ENCODE results near the gene KRTAP10-12.

The KRTAP10-12 gene

GRCh38 chr21:44700101-44701022, 3.4 kb downstream of the KRTAP10-12 start:
- Mint-ChIP-seq H3K27ac (no peak overlapping the region), H3K36me3 (ENCODE audit: low read depth) (no peaks in the 10 kb centered on the region), H3K9me3 (peaks cover 3% of the 10 kb centered on the region), H3K4me3 (no peak overlapping the region), H3K4me1 (ENCODE audit: low read depth) (no peaks in the 10 kb centered on the region), H3K27me3 (peaks cover 79% of the 10 kb centered on the region)
- DNase-seq, result no peak

- DNase-seq, result no peak
- H3K36me3 Mint-ChIP-seq (ENCODE audit: low read depth), result peaks cover 4% of the 10 kb centered on the region
- H3K4me3 Mint-ChIP-seq, result no peak overlapping the region
- no peaks in the 10 kb centered on the region for H3K4me1 Mint-ChIP-seq (ENCODE audit: low read depth)
- H3K9me3 Mint-ChIP-seq, result peaks cover 8% of the 10 kb centered on the region
- no peak overlapping the region for H3K27ac Mint-ChIP-seq
- peaks cover 84% of the 10 kb centered on the region for H3K27me3 Mint-ChIP-seq
Observed at GRCh38 chr21:44701023-44701400, 4.0 kb downstream of the KRTAP10-12 start.

GRCh38 chr21:44701541-44701940, 4.6 kb downstream of the KRTAP10-12 start:
- no peak overlapping the region for H3K4me3 Mint-ChIP-seq
- H3K27ac Mint-ChIP-seq, result no peak overlapping the region

GRCh38 chr21:44702111-44702972, 5.4 kb downstream of the KRTAP10-12 start:
- no peak overlapping the region for H3K4me3 Mint-ChIP-seq

More at GRCh38 chr21:44701541-44701940, 4.6 kb downstream of the KRTAP10-12 start:
- peaks cover 6% of the 10 kb centered on the region for H3K36me3 Mint-ChIP-seq (ENCODE audit: low read depth)
- peaks cover 4% of the 10 kb centered on the region for H3K4me1 Mint-ChIP-seq (ENCODE audit: low read depth)
- peaks cover 90% of the 10 kb centered on the region for H3K27me3 Mint-ChIP-seq
- peaks cover 10% of the 10 kb centered on the region for H3K9me3 Mint-ChIP-seq
- no peak for DNase-seq

GRCh38 chr21:44702973-44703730, 6.2 kb downstream of the KRTAP10-12 start:
- Mint-ChIP-seq H3K9me3 (peaks cover 10% of the 10 kb centered on the region), H3K4me1 (ENCODE audit: low read depth) (peaks cover 4% of the 10 kb centered on the region), H3K27me3 (peaks cover 90% of the 10 kb centered on the region), H3K36me3 (ENCODE audit: low read depth) (peaks cover 6% of the 10 kb centered on the region), H3K27ac (no peak overlapping the region), H3K4me3 (no peak overlapping the region)
- no peak for DNase-seq

More at GRCh38 chr21:44702111-44702972, 5.4 kb downstream of the KRTAP10-12 start:
- Mint-ChIP-seq H3K36me3 (ENCODE audit: low read depth) (peaks cover 6% of the 10 kb centered on the region), H3K27ac (no peak overlapping the region), H3K9me3 (peaks cover 10% of the 10 kb centered on the region), H3K4me1 (ENCODE audit: low read depth) (peaks cover 4% of the 10 kb centered on the region), H3K27me3 (peaks cover 90% of the 10 kb centered on the region)
- no peak for DNase-seq

GRCh38 chr21:44703731-44704635, 7.0 kb downstream of the KRTAP10-12 start:
- no peak for DNase-seq
- Mint-ChIP-seq H3K4me3 (no peak overlapping the region), H3K4me1 (ENCODE audit: low read depth) (peaks cover 8% of the 10 kb centered on the region), H3K27me3 (peaks cover 91% of the 10 kb centered on the region), H3K36me3 (ENCODE audit: low read depth) (peaks cover 6% of the 10 kb centered on the region), H3K27ac (no peak overlapping the region), H3K9me3 (peaks cover 10% of the 10 kb centered on the region)

GRCh38 chr21:44704636-44705001, 7.6 kb downstream of the KRTAP10-12 start:
- Mint-ChIP-seq H3K27ac (no peak overlapping the region), H3K27me3 (peaks cover 93% of the 10 kb centered on the region), H3K4me1 (ENCODE audit: low read depth) (peaks cover 14% of the 10 kb centered on the region), H3K36me3 (ENCODE audit: low read depth) (peaks cover 6% of the 10 kb centered on the region), H3K9me3 (peaks cover 10% of the 10 kb centered on the region), H3K4me3 (no peak overlapping the region)
- DNase-seq, result no peak

GRCh38 chr21:44706026-44706705, 9.2 kb downstream of the KRTAP10-12 start:
- Mint-ChIP-seq H3K36me3 (ENCODE audit: low read depth) (peaks cover 6% of the 10 kb centered on the region), H3K4me1 (ENCODE audit: low read depth) (peaks cover 28% of the 10 kb centered on the region), H3K4me3 (no peak overlapping the region), H3K27me3 (peaks cover 94% of the 10 kb centered on the region), H3K27ac (no peak overlapping the region), H3K9me3 (peaks cover 10% of the 10 kb centered on the region)
- DNase-seq, result no peak

GRCh38 chr21:44706706-44707581, 10.0 kb downstream of the KRTAP10-12 start:
- DNase-seq, result no peak
- Mint-ChIP-seq H3K36me3 (ENCODE audit: low read depth) (peaks cover 6% of the 10 kb centered on the region), H3K27me3 (peaks cover 92% of the 10 kb centered on the region), H3K4me3 (no peak overlapping the region), H3K9me3 (peaks cover 10% of the 10 kb centered on the region), H3K27ac (no peak overlapping the region), H3K4me1 (ENCODE audit: low read depth) (peaks cover 32% of the 10 kb centered on the region)

GRCh38 chr21:44708213-44708865, 11.4 kb downstream of the KRTAP10-12 start:
- Mint-ChIP-seq H3K4me3 (no peak overlapping the region), H3K4me1 (ENCODE audit: low read depth) (peaks cover 32% of the 10 kb centered on the region), H3K36me3 (ENCODE audit: low read depth) (peaks cover 6% of the 10 kb centered on the region), H3K27me3 (peaks cover 91% of the 10 kb centered on the region), H3K27ac (no peak overlapping the region), H3K9me3 (peaks cover 10% of the 10 kb centered on the region)
- no peak for DNase-seq

- peaks cover 10% of the 10 kb centered on the region for H3K9me3 Mint-ChIP-seq
- peak overlapping the region; percentile 10 for H3K4me3 Mint-ChIP-seq
- no peak overlapping the region for H3K27ac Mint-ChIP-seq
- H3K4me1 Mint-ChIP-seq (ENCODE audit: low read depth), result peaks cover 32% of the 10 kb centered on the region
- peaks cover 92% of the 10 kb centered on the region for H3K27me3 Mint-ChIP-seq
- H3K36me3 Mint-ChIP-seq (ENCODE audit: low read depth), result peaks cover 6% of the 10 kb centered on the region
- no peak for DNase-seq
Observed at GRCh38 chr21:44708866-44709425, 12.0 kb downstream of the KRTAP10-12 start.
